K562 (cell line): ENCODE results near the gene HMGXB3.

Experiments
- CHD1 ChIP-seq: fragments of 200-600 bp; sonication (generic); IDR thresholded peaks from one replicate; pipeline ENCODE4 v1.6.1; 2012; ENCODE audit warnings: mild to moderate bottlenecking, moderate library complexity, low read length, inconsistent platforms
- GABPA ChIP-seq: fragments of 200-800 bp; sonication (Bioruptor generic); conservative IDR thresholded peaks from 2 replicates; pipeline ENCODE4 v1.6.1; 2016; ENCODE audit warnings: low read depth, missing genetic modification characterization, missing compliant biosample characterization
- IRF2 ChIP-seq: sonication (generic); formaldehyde crosslinking; IDR thresholded peaks from 2 replicates; pipeline ENCODE4 v1.8.1; 2022; ENCODE audit warnings: mild to moderate bottlenecking, missing genetic modification reagents
- LEF1 ChIP-seq: fragments of 450-650 bp; IDR thresholded peaks from 2 replicates; pipeline ENCODE4 v1.6.1; 2016; ENCODE audit warnings: mild to moderate bottlenecking
- MAZ ChIP-seq, 2 experiments: fragments of 450-650 bp in 1 of 2; sonication (generic) in 1 of 2; formaldehyde crosslinking; IDR thresholded peaks in 1 of 2; conservative IDR thresholded peaks in 1 of 2; 2 replicates each; pipeline versions ENCODE4 v1.4.0 to v1.5.0; 2020; ENCODE audit warnings: mild to moderate bottlenecking in 1 of 2, missing genetic modification reagents in 1 of 2
- NONO ChIP-seq, 2 experiments: fragments of 200-400 bp in 1 of 2; fragments of 450-650 bp in 1 of 2; formaldehyde crosslinking in 1 of 2; IDR thresholded peaks; 2 replicates each; pipeline ENCODE4 v1.6.1; 2017; ENCODE audit warnings: low read depth in 2 of 2, mild to moderate bottlenecking in 2 of 2, moderate library complexity in 2 of 2, low read length in 1 of 2
- NRF1 ChIP-seq, 2 experiments: fragments of 450-650 bp; IDR thresholded peaks in 1 of 2; conservative IDR thresholded peaks in 1 of 2; 2 replicates each; pipeline ENCODE4 v1.6.1; 2014; ENCODE audit warnings: mild to moderate bottlenecking in 2 of 2
- ZBTB8A ChIP-seq: fragments of 450-650 bp; IDR thresholded peaks from 2 replicates; pipeline ENCODE4 v1.6.1; 2018; ENCODE audit warnings: mild to moderate bottlenecking, moderate library complexity; ENCODE audit not compliant: partially characterized antibody
- ZNF274 ChIP-seq: IDR thresholded peaks from 2 replicates; pipeline ENCODE4 v1.6.1; 2011; ENCODE audit warnings: low read depth, mild to moderate bottlenecking, low read length, moderate library complexity, borderline replicate concordance
- TF ChIP-seq, protein P1 (sequence below), 2 experiments: fragments of 450-650 bp; conservative IDR thresholded peaks; 2 replicates each; pipeline ENCODE4 v1.6.1; 2017; ENCODE audit warnings: mild to moderate bottlenecking in 2 of 2, moderate library complexity in 2 of 2
- TF ChIP-seq, protein P2 (sequence below), 3 experiments: IDR thresholded peaks in 2 of 3; conservative IDR thresholded peaks in 1 of 3; 2 replicates each; pipeline ENCODE4 v1.5.1; 2011 to 2012; ENCODE audit warnings: low read length in 3 of 3, mild to moderate bottlenecking in 3 of 3, control low read depth in 2 of 3, improper control_type of control experiment in 1 of 3, inconsistent platforms in 1 of 3, low read depth in 1 of 3, mixed read lengths in 1 of 3, moderate library complexity in 1 of 3; ENCODE audit not compliant: insufficient read depth in 2 of 3

DNA sequence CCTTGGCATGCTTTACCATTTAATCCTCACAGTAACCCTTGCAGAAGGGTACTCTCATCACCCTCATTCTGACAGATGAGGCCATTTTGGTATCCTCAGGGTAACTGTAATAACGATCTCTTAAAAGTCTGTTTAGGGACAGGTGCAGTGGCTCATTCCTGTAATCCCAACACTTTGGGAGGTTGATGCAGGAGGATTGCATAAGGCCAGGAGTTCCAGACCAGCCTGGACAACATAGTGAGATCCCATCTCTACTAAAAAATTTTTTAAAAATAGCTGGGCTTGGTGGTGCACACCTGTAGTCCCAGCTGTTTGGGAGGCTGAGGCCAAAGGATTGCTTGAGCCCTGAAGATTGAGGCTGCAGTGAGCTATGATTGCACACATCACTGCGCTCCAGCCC lies 54.0 kb downstream of the HMGXB3 start:
- TF ChIP-seq, protein P1, sequence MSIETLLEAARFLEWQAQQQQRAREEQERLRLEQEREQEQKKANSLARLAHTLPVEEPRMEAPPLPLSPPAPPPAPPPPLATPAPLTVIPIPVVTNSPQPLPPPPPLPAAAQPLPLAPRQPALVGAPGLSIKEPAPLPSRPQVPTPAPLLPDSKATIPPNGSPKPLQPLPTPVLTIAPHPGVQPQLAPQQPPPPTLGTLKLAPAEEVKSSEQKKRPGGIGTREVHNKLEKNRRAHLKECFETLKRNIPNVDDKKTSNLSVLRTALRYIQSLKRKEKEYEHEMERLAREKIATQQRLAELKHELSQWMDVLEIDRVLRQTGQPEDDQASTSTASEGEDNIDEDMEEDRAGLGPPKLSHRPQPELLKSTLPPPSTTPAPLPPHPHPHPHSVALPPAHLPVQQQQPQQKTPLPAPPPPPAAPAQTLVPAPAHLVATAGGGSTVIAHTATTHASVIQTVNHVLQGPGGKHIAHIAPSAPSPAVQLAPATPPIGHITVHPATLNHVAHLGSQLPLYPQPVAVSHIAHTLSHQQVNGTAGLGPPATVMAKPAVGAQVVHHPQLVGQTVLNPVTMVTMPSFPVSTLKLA (conservative IDR thresholded peaks at IDR 0.05), result no peak
- no peak for TF ChIP-seq IRF2 (CRISPR knock-in tag)
- TF ChIP-seq, protein P2, sequence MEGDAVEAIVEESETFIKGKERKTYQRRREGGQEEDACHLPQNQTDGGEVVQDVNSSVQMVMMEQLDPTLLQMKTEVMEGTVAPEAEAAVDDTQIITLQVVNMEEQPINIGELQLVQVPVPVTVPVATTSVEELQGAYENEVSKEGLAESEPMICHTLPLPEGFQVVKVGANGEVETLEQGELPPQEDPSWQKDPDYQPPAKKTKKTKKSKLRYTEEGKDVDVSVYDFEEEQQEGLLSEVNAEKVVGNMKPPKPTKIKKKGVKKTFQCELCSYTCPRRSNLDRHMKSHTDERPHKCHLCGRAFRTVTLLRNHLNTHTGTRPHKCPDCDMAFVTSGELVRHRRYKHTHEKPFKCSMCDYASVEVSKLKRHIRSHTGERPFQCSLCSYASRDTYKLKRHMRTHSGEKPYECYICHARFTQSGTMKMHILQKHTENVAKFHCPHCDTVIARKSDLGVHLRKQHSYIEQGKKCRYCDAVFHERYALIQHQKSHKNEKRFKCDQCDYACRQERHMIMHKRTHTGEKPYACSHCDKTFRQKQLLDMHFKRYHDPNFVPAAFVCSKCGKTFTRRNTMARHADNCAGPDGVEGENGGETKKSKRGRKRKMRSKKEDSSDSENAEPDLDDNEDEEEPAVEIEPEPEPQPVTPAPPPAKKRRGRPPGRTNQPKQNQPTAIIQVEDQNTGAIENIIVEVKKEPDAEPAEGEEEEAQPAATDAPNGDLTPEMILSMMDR (IDR thresholded peaks at IDR 0.05 in 2 of 3, conservative IDR thresholded peaks at IDR 0.05 in 1 of 3; ENCODE audit: insufficient read depth in 2 of 3, low read depth in 1 of 3, low read length in 3 of 3), result no peak
- TF ChIP-seq ZBTB8A, result no peak
- TF ChIP-seq LEF1, result no peak
- TF ChIP-seq ZNF274, result no peak
- TF ChIP-seq CHD1, result no peak
- TF ChIP-seq NONO (IDR thresholded peaks at IDR 0.05; ENCODE audit: low read depth in 2 of 2, low read length in 1 of 2), result no peak
- no peak for TF ChIP-seq GABPA (tag)
- TF ChIP-seq NRF1 (conservative IDR thresholded peaks at IDR 0.05 in 1 of 2, IDR thresholded peaks at IDR 0.05 in 1 of 2), result no peak
- TF ChIP-seq MAZ (CRISPR knock-in tag; conservative IDR thresholded peaks at IDR 0.05 in 1 of 2, IDR thresholded peaks at IDR 0.05 in 1 of 2), result no peak
